HEK293T (cell line): ENCODE measurements around the gene NDUFA13.

Experiments used
- CTCF ChIA-PET: fragments of 350-600 bp; formaldehyde crosslinking; extraction: SDS; loops from one replicate; lab custom pipeline; 2021; ENCODE audit warnings: antibody characterized with exemption, inconsistent platforms; lab: Yijun Ruan, JAX
- POLR2A ChIA-PET: fragments of 350-600 bp; formaldehyde crosslinking; extraction: SDS; loops from one replicate; lab custom pipeline; 2020; ENCODE audit warnings: antibody characterized with exemption, inconsistent platforms; lab: Yijun Ruan, JAX
- DNase-seq: peaks from one replicate; pipeline ENCODE4 v3.0.0; 2012; ENCODE audit warnings: mixed read lengths; ENCODE audit errors: extremely low spot score
- ARNT ChIP-seq: fragments of 450-650 bp; IDR thresholded peaks from 2 replicates; pipeline ENCODE4 v1.6.1; 2017; ENCODE audit warnings: mild to moderate bottlenecking
- BHLHE40 ChIP-seq: fragments of 450-650 bp; IDR thresholded peaks from 2 replicates; pipeline ENCODE4 v1.6.1; 2016; ENCODE audit warnings: mild to moderate bottlenecking, moderate library complexity, borderline replicate concordance
- CTBP1 ChIP-seq: fragments of 450-650 bp; IDR thresholded peaks from 2 replicates; pipeline ENCODE4 v1.6.1; 2016; ENCODE audit warnings: borderline replicate concordance
- ELF4 ChIP-seq: fragments of 450-650 bp; IDR thresholded peaks from 2 replicates; pipeline ENCODE4 v1.6.1; 2017; ENCODE audit warnings: antibody characterized with exemption
- FOXA1 ChIP-seq: fragments of 450-650 bp; IDR thresholded peaks from 2 replicates; pipeline ENCODE4 v1.6.1; 2016; ENCODE audit warnings: mild to moderate bottlenecking
- FOXK2 ChIP-seq: fragments of 450-650 bp; IDR thresholded peaks from 2 replicates; pipeline ENCODE4 v1.6.1; 2016; ENCODE audit warnings: mild to moderate bottlenecking
- FOXM1 ChIP-seq: fragments of 450-650 bp; IDR thresholded peaks from 2 replicates; pipeline ENCODE4 v1.6.1; 2017; ENCODE audit warnings: mild to moderate bottlenecking, borderline replicate concordance
- HDGF ChIP-seq: fragments of 450-650 bp; IDR thresholded peaks from 2 replicates; pipeline ENCODE4 v1.6.1; 2017; ENCODE audit warnings: antibody characterized with exemption, borderline replicate concordance
- L3MBTL2 ChIP-seq: fragments of 450-650 bp; conservative IDR thresholded peaks from 2 replicates; pipeline ENCODE4 v1.6.1; 2016; ENCODE audit warnings: mild to moderate bottlenecking
- LEF1 ChIP-seq: fragments of 450-650 bp; IDR thresholded peaks from 2 replicates; pipeline ENCODE4 v1.6.1; 2017; ENCODE audit warnings: mild to moderate bottlenecking, borderline replicate concordance
- NFRKB ChIP-seq: fragments of 450-650 bp; IDR thresholded peaks from 2 replicates; pipeline ENCODE4 v1.6.1; 2016; ENCODE audit warnings: mild to moderate bottlenecking, moderate library complexity
- SP1 ChIP-seq: fragments of 450-650 bp; IDR thresholded peaks from 2 replicates; pipeline ENCODE4 v1.6.1; 2017
- SUZ12 ChIP-seq: fragments of 450-650 bp; IDR thresholded peaks from 2 replicates; pipeline ENCODE4 v1.6.1; 2016; ENCODE audit warnings: mild to moderate bottlenecking
- TARDBP ChIP-seq: fragments of 450-650 bp; IDR thresholded peaks from 2 replicates; pipeline ENCODE4 v1.6.1; 2016
- ZNF384 ChIP-seq: fragments of 450-650 bp; IDR thresholded peaks from 2 replicates; pipeline ENCODE4 v1.6.1; 2016
- TF ChIP-seq, protein P1 (sequence below): fragments of 450-650 bp; IDR thresholded peaks from 2 replicates; pipeline ENCODE4 v1.6.1; 2016

Gene NDUFA13

GRCh38 chr19:19558636-19559035, 42.6 kb downstream of the NDUFA13 start:
- TF ChIP-seq ARNT = no peak
- no peak for TF ChIP-seq FOXK2
- no peak for TF ChIP-seq CTBP1
- no peak for TF ChIP-seq FOXA1
- no peak for TF ChIP-seq L3MBTL2
- no peak for TF ChIP-seq SP1
- no peak for TF ChIP-seq HDGF
- POLR2A ChIA-PET = no interaction called here
- DNase-seq = no peak
- CTCF ChIA-PET = no interaction called here

DNA sequence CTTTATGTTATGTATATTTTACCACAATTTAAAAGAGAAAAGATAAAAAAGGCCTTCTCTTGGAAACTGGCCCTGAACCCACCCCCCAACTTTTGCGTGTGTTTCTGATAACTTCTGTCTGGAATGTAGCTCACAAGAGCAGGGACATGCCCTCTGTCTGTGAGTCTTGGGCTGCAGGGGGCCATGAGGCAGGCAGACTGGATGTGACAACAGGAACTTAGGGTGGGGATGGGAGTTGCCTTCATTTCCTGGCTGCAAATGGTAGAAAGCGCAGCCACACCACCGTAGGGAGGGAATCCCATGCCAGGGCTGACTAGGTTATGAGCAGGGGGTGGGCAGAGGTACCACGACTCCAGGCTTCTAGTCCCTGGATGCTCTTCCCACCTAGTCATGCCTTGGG, 43.9 kb downstream of the NDUFA13 start:
- DNase-seq = no peak
- ChIA-PET POLR2A (no interaction called here), CTCF (interaction anchor here (0.6 to 1.0 kb wide), 4 partner anchors 23 to 623 kb away, joined by 3 to 4 read pairs (median 3); no protein-coding TSS in a partner anchor)
- TF ChIP-seq FOXA1 (no peak), BHLHE40 (no peak), ZNF384 (no peak), LEF1 (no peak)
- TF ChIP-seq, protein P1, sequence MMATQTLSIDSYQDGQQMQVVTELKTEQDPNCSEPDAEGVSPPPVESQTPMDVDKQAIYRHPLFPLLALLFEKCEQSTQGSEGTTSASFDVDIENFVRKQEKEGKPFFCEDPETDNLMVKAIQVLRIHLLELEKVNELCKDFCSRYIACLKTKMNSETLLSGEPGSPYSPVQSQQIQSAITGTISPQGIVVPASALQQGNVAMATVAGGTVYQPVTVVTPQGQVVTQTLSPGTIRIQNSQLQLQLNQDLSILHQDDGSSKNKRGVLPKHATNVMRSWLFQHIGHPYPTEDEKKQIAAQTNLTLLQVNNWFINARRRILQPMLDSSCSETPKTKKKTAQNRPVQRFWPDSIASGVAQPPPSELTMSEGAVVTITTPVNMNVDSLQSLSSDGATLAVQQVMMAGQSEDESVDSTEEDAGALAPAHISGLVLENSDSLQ = no peak

DNA sequence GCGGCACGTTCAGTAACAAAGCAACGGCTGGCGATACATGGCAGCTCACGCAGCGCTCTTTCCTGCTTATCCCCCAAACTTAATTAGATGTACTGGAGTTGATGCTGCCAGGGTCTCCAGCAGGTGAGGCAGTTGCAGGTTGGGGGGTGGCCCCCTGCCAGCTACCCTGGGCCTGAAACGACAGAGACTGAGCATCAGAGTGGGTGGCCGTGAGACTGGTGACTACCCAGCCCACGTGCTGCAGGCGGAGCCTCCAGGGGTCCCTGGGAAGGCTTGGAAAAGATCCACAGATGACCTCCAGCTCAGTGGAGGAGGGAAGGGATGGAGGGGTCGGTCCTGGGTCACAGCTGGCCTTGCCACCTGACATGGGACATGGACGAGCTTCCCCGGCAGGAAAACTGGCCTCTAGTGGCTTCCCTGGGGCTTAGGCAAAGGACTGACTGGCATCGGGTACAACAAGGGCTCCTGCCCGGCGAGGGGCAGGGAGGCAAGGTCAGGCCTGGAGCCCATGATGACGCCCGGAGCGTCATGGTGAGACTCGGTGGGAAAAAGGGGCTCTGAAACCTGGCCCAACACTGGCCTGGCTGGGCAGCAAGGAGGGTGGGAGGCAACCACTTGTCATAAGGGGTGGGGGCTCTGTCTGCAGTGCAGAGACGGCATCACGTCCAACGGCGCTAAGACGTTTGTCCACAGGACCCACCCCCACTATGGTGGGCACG, 46.1 kb downstream of the NDUFA13 start:
- TF ChIP-seq ARNT = no peak
- no peak for TF ChIP-seq ELF4
- TF ChIP-seq FOXA1 = no peak
- TF ChIP-seq ZNF384 = no peak
- no peak for TF ChIP-seq TARDBP
- TF ChIP-seq CTBP1 = no peak
- no peak for TF ChIP-seq NFRKB
- TF ChIP-seq, protein P1 = no peak
- no peak for TF ChIP-seq SUZ12
- TF ChIP-seq HDGF = no peak
- TF ChIP-seq L3MBTL2 = no peak
- no peak for TF ChIP-seq FOXK2
- no peak for TF ChIP-seq SP1
- no peak for TF ChIP-seq LEF1
- no peak for TF ChIP-seq FOXM1
- TF ChIP-seq BHLHE40 = no peak
- CTCF ChIA-PET = interaction anchor here (0.6 to 1.6 kb wide), 3 partner anchors 8 to 48 kb away, joined by 3 to 4 read pairs (median 4); no protein-coding TSS in a partner anchor
- POLR2A ChIA-PET = no interaction called here
- DNase-seq = no peak

DNA sequence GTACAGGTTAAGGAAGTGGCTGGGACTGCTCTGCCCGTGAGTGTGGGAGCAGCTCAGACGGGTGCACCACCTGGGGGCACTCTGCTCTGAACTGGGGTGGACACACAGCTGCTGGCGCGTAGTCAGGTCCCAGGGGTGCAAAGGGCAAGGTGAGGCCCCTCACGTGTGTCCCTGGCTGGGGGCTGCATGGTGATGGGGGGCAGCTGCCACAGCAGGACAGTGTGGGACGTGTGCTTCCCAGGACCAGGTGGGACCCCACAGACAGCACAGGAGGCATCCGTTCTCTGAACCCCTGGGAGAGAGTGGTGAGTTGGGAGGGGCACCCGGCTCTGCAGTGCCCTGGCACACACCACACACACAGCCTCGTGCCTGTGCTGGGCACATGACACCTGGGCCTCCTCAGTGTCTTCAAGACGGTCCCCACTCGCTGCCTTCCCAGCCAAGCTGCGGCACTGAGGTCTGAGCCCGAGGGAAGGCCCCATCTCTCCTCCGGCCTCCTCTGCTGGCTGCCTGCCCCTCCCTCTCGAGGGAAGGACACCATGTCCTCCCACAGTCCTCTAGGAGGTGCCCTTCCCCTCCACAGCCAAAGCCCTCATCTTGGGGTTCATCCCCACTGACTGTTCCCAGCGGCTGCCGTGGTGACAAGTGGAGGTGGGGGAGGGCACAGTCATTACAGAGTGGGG, 46.8 kb downstream of the NDUFA13 start:
- POLR2A ChIA-PET = no interaction called here
- DNase-seq = no peak
- CTCF ChIA-PET = interaction anchor here (1.6 kb wide), 1 partner anchor 8 kb away, joined by 4 read pairs; no protein-coding TSS in a partner anchor
- TF ChIP-seq BHLHE40 (no peak), FOXK2 (no peak), FOXM1 (no peak), ZNF384 (no peak), ARNT (no peak), HDGF (no peak), SUZ12 (no peak), FOXA1 (no peak), SP1 (no peak), NFRKB (no peak), LEF1 (no peak), CTBP1 (no peak)
- TF ChIP-seq, protein P1 = no peak

GRCh38 chr19:19563348-19563848, 47.4 kb downstream of the NDUFA13 start:
- no peak for TF ChIP-seq CTBP1
- no peak for TF ChIP-seq FOXA1
- TF ChIP-seq ZNF384 = no peak
- no peak for TF ChIP-seq FOXK2
- no peak for TF ChIP-seq BHLHE40
- no peak for TF ChIP-seq HDGF
- no peak for TF ChIP-seq ARNT
- TF ChIP-seq L3MBTL2 = no peak
- TF ChIP-seq SUZ12 = no peak
- TF ChIP-seq LEF1 = no peak
- TF ChIP-seq TARDBP = no peak
- no peak for TF ChIP-seq ELF4
- TF ChIP-seq NFRKB = no peak
- no peak for TF ChIP-seq FOXM1
- TF ChIP-seq SP1 = no peak
- TF ChIP-seq, protein P1 = no peak
- POLR2A ChIA-PET = no interaction called here
- DNase-seq = no peak
- CTCF ChIA-PET = interaction anchor here (1.6 kb wide), 1 partner anchor 9 kb away, joined by 4 read pairs; no protein-coding TSS in a partner anchor
